HepG2 (cell line): ENCODE data around the gene SGMS1.
"Not testable (repeated sequence)": the region's sequence is repeated elsewhere in the genome, so short reads cannot be mapped to it uniquely, and the experiment has no call there.

Experiments
- GLI4 ChIP-seq: sonication (generic); formaldehyde crosslinking; IDR thresholded peaks from 2 replicates; pipeline ENCODE4 v1.5.1; 2020; ENCODE audit warnings: missing genetic modification reagents, mild to moderate bottlenecking, moderate library complexity, borderline replicate concordance
- HDAC6 ChIP-seq: fragments of 200-600 bp; sonication (generic); IDR thresholded peaks from 2 replicates; pipeline ENCODE4 v1.7.0; 2017; ENCODE audit warnings: mild to moderate bottlenecking, antibody characterized with exemption, low read length, low read depth
- POLR2A ChIP-seq, 2 experiments: IDR thresholded peaks; 2 replicates each; pipeline ENCODE4 v1.6.1; 2011; ENCODE audit warnings: low read depth in 2 of 2, low read length in 2 of 2, mild to moderate bottlenecking in 1 of 2, moderate library complexity in 1 of 2; ENCODE audit not compliant: insufficient read depth in 1 of 2
- SNAPC2 ChIP-seq: sonication (generic); formaldehyde crosslinking; IDR thresholded peaks from 2 replicates; pipeline ENCODE4 v1.8.1; 2022; ENCODE audit warnings: mild to moderate bottlenecking, missing genetic modification reagents
- ZNF205 ChIP-seq: IDR thresholded peaks from 2 replicates; pipeline ENCODE4 v1.6.1; 2018; ENCODE audit warnings: missing biosample characterization, missing genetic modification reagents
- ZNF274 ChIP-seq: sonication (generic); formaldehyde crosslinking; IDR thresholded peaks from 2 replicates; pipeline ENCODE4 v1.5.1; 2020; ENCODE audit warnings: mild to moderate bottlenecking, missing genetic modification reagents

GRCh38 chr10:50669957-50670356 is 46.2 kb upstream of the SGMS1 start:
- TF ChIP-seq GLI4; HDAC6; ZNF205 (CRISPR knock-in tag); POLR2A (IDR thresholded peaks at IDR 0.05; ENCODE audit: insufficient read depth in 1 of 2, low read depth in 2 of 2, low read length in 2 of 2); ZNF274; SNAPC2 (CRISPR knock-in tag): not testable (repeated sequence)
